HG03520 (cell line): ENCODE measurements around the gene PLEKHG3.

ENCODE experiments used
- ATAC-seq: cut with Tn5 transposase; IDR thresholded peaks from one replicate; pipeline ENCODE4 v1.9.1; 2021; ENCODE audit warnings: mild to moderate bottlenecking, moderate library complexity; ENCODE audit not compliant: unreplicated experiment

The PLEKHG3 gene

GRCh38 chr14:64779472-64779871 lies 75.2 kb downstream of the PLEKHG3 start:
- ATAC-seq: no peak

DNA sequence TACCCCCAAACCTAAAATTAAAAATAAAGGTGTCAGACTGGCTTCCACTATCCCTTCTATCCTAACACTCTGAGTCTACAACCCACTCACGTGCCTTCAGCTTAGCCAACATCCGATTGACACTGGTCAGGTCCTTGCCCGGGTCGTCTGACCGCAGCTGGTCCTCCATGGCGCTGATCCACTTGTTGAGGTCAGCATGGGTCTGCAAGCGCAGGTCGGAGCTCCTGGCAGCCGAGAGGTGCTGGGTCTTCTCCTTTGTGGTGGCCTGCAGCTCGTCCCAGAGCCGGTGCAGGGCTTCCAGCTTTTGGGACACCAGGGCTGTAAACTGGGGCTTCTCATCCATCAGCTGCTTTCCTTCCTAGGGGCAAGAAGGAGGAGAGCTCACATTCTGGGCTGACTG lies 78.0 kb downstream of the PLEKHG3 start:
- ATAC-seq: no peak

DNA sequence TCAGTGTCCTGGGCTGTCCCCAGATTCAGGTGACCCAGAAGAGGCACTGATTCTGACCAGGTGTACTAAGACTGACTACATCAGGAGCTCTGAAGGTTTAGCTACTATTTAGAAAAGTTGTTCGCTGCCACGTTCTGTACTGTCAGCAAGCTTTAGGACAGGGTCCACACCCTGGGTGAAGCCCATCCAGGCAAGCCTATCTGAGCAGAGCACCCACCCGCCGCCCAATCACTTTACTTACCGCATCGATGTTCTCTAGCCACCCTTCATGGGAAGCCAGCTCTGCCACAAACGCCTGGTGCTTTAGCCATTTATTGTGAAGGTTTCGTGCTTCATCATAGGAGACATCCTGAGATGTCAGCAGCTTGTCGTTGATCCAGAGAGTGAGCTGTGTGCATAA lies 79.8 kb downstream of the PLEKHG3 start:
- no peak for ATAC-seq

GRCh38 chr14:64786296-64787149 lies 82.3 kb downstream of the PLEKHG3 start:
- no peak for ATAC-seq

DNA sequence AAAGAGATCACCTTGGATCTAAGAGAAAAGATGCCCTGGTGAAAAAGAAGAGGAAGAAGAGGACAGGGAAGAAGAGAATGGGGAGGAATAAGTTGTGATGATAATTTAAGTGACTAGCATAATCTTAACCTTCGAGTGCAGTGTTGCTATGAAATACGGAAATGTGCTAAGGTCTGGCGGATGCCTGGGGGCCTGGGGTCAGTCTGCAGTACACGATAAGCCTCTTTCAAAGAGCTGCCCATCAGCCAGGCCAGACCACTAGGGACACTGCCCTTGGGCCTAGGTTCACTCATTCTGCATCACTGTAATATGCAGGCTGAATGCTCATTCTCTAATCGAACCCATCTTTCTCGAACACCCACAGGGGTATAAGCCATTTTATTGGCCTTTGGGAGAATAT lies 83.4 kb downstream of the PLEKHG3 start:
- ATAC-seq: no peak

GRCh38 chr14:64788706-64789105 lies 84.5 kb downstream of the PLEKHG3 start:
- no peak for ATAC-seq

DNA sequence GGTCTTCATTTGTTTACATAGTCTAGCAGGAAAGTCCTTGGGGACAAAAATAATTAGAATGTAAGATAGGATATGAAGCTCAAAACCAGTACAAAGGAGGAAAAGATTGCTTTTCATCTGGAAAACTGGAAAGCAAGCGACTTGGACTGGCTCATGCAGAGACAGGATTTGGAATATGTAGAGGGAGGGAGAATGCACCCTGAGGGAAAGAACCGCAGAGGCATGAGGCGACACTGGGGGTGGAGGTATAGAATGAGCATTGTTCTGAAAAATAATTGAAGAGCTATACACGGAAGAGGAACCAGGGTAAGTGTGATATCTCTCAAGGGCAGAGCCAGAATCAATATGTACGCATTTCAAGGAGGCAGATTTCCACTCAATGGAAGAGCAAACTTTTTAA lies 85.5 kb downstream of the PLEKHG3 start:
- ATAC-seq: no peak

GRCh38 chr14:64790478-64790877 lies 86.3 kb downstream of the PLEKHG3 start:
- ATAC-seq: no peak

- no peak for ATAC-seq
Observed at GRCh38 chr14:64792231-64792630, 88.0 kb downstream of the PLEKHG3 start.

- ATAC-seq: no peak
Observed at GRCh38 chr14:64792871-64793560, 88.8 kb downstream of the PLEKHG3 start.

- no peak for ATAC-seq
Observed at GRCh38 chr14:64795211-64795610, 91.0 kb downstream of the PLEKHG3 start.

DNA sequence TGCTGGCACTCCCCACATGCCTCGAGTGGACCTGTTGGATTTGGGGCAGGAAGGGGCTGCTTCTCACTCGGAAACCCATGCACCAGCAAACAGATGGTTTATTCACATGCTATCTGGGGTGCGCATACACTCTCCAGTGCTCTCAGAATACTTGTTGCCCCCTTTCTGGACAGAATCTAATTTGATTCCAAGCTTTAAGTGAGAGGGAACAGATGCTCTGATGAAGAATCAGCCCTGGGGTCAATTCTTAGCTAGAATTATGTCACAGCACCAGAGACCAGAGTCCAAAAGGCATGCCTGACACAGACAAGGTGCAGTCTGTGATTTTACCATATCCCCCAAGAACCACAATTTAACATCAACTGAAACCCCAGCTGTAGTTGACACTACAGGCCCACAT lies 91.7 kb downstream of the PLEKHG3 start:
- ATAC-seq: no peak

GRCh38 chr14:64796369-64796768 lies 92.1 kb downstream of the PLEKHG3 start:
- ATAC-seq: no peak

DNA sequence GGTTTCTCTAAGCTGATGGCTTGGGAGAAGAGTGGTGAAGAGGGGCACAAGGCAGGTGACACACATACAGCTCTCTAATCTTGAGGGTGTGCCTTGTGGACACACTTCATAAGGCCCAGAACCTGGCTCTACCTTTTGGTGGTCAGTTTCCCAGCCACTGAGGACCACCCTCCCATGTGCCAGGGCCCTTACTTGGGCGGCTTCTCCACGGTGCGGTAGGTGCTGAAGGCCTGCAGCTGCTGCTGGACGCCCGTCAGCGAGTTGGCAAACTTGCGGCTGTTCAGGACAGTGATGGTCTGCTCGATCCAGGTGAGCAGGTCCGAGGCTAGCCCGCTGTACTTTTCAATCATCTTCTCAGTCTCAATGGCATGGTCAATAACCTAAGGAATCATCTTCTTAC lies 95.3 kb downstream of the PLEKHG3 start:
- no peak for ATAC-seq
